Panc1 (cell line): Measurements from ENCODE around the gene BTBD18. TPM values are rescaled to one million over a fixed set of nuclear protein-coding genes. Genes with fewer than 3 reads are reported as not detected.

Experiments
- ATAC-seq: fragments of 200-7000 bp; cut with Tn5 transposase; 2 replicates; pipeline ENCODE4 v1.9.1; 2020; ENCODE audit warnings: mild to moderate bottlenecking, moderate library complexity
- BruUV-seq: library from RNA; stranded (reverse); fragments of 400-500 nt; replicated peaks from 2 replicates; lab custom pipeline; 2021; lab: Mats Ljungman, UMichigan
- CTCF ChIA-PET: fragments of 300-600 bp; sonication (Branson Sonifier 250); formaldehyde crosslinking; loops from one replicate; lab custom pipeline; 2022; ENCODE audit warnings: antibody characterized with exemption; lab: Charles Lee
- POLR2A ChIA-PET: fragments of 300-600 bp; sonication (Branson Sonifier 250); formaldehyde crosslinking; loops from one replicate; lab custom pipeline; 2022; ENCODE audit warnings: antibody characterized with exemption; lab: Charles Lee
- DNase-seq: peaks from one replicate; pipeline ENCODE4 v3.0.0-alpha.2; 2010; ENCODE audit warnings: low read depth, low spot score
- H3K27ac ChIP-seq: 2 replicates; pipeline ENCODE4 v1.5.1; 2011; ENCODE audit warnings: mild to moderate bottlenecking, low read length, inconsistent platforms
- H3K27me3 ChIP-seq: fragments of 200-500 bp; sonication (Bioruptor generic); 2 replicates; pipeline ENCODE4 v1.6.0; 2014; ENCODE audit warnings: low read length, inconsistent platforms; ENCODE audit not compliant: control insufficient read depth, insufficient read depth
- H3K36me3 ChIP-seq: fragments of 200-500 bp; sonication (Bioruptor generic); 2 replicates; pipeline ENCODE4 v1.5.1; 2014; ENCODE audit warnings: inconsistent platforms, mild to moderate bottlenecking, low read length, moderate library complexity; ENCODE audit not compliant: control insufficient read depth, insufficient read depth
- H3K4me1 ChIP-seq: 2 replicates; pipeline ENCODE4 v1.5.1; 2011; ENCODE audit warnings: inconsistent platforms, mild to moderate bottlenecking, low read length, moderate library complexity; ENCODE audit not compliant: control insufficient read depth, insufficient read depth
- H3K4me3 ChIP-seq, 2 experiments: 2 replicates each; pipeline ENCODE4 v1.5.1; 2011 to 2012; ENCODE audit warnings: low read depth in 2 of 2, low read length in 2 of 2, mild to moderate bottlenecking in 2 of 2, inconsistent platforms in 1 of 2, moderate library complexity in 1 of 2
- H3K9me3 ChIP-seq: fragments of 200-500 bp; sonication (Bioruptor generic); 2 replicates; pipeline ENCODE4 v1.5.1; 2014; ENCODE audit warnings: low read depth, mild to moderate bottlenecking, inconsistent platforms, low read length, moderate library complexity; ENCODE audit not compliant: control insufficient read depth, insufficient read depth
- POLR2AphosphoS5 ChIP-seq: IDR thresholded peaks from 2 replicates; pipeline ENCODE4 v1.6.1; 2012; ENCODE audit warnings: mild to moderate bottlenecking, low read depth, low read length, moderate library complexity
- SIN3A ChIP-seq: IDR thresholded peaks from 2 replicates; pipeline ENCODE4 v1.6.1; 2012; ENCODE audit warnings: low read depth, mild to moderate bottlenecking, low read length, moderate library complexity, borderline replicate concordance; ENCODE audit not compliant: insufficient read depth
- TCF7L2 ChIP-seq: IDR thresholded peaks from 2 replicates; pipeline ENCODE4 v1.6.1; 2011; ENCODE audit warnings: mild to moderate bottlenecking, low read depth, low read length, inconsistent platforms
- in situ Hi-C: cut with HindIII; loops from 2 replicates; pipeline ENCODE4 v1.10.0; 2016; ENCODE audit warnings: low sequenced_read_pairs, low pct_unique_long_range_greater_than_20kb
- intact Hi-C: fragments of 100-400 bp; cut with micrococcal nuclease; formaldehyde crosslinking; loops from one replicate; pipeline ENCODE4 v1.10.0; 2022; ENCODE audit not compliant: unreplicated experiment
- total RNA-seq: library from RNA; stranded (reverse); gene quantifications from one replicate; pipeline ENCODE4 v1.2.1, GENCODE V29; 2021; ENCODE audit not compliant: unreplicated experiment
- TF ChIP-seq, protein P1 (sequence below), 2 experiments: IDR thresholded peaks; 2 replicates each; pipeline ENCODE4 v1.6.1; 2011 to 2012; ENCODE audit warnings: low read depth in 2 of 2, control low read depth in 1 of 2, low read length in 1 of 2, mild to moderate bottlenecking in 1 of 2, moderate library complexity in 1 of 2; ENCODE audit not compliant: insufficient read depth in 1 of 2
- TF ChIP-seq, protein P2 (sequence below): fragments of 450-650 bp; IDR thresholded peaks from 2 replicates; pipeline ENCODE4 v1.5.1; 2017; ENCODE audit warnings: mild to moderate bottlenecking

BTBD18 gene
- total RNA-seq, 1 experiment from 2014 or later: not detected

DNA sequence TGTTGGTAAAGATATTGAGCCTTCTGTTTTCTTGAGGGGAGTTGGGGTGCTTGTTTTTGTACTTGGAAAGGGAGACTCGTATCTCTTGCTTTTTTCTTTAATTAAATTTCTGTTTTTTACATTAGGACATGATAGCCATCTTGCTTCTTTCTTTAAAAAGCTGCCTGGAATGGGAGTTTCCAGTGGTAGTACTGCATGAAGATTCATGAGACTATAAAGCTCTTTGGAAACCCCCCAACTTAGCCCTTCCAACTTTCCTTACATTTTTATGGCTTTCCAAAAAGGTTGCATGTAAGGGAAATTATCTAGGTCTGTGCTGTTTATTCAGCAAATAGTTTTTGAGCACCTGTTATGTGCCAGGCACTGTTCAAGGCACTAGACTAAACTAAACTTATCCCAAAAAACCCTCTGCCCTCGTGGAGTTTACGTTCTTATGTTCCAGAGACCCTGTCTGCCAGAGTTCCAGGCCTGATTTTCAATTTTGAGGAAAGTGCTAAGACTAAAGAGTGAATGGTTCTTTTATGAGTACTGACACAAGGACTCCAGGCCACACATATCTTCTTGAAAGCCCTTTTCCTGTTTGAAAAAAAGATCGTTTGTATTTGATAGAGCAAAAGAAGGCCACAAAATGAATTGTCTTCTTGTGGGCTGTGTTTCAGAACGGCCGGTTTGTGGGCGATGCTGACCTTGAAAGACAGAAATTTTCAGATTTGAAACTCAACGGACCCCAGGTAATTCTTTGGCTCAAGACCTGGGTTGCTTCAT lies 41.9 kb upstream of the BTBD18 start:
- Histone ChIP-seq H3K4me3 (no peak overlapping the region), H3K9me3 (no peaks in the 10 kb centered on the region), H3K27me3 (no peaks in the 10 kb centered on the region), H3K4me1 (peaks cover 35% of the 10 kb centered on the region), H3K27ac (peak overlapping the region; percentile 32), H3K36me3 (peaks cover 4% of the 10 kb centered on the region)
- ChIA-PET CTCF (interaction anchor here (0.7 kb wide), 1 partner anchor 15 kb away, joined by 6 read pairs; no protein-coding TSS in a partner anchor), POLR2A (interaction anchor here (0.7 kb wide), 1 partner anchor 280 kb away, joined by 7 read pairs; no protein-coding TSS in a partner anchor)
- in situ Hi-C loops (no loop called here), intact Hi-C loops (no loop called here)
- TF ChIP-seq POLR2AphosphoS5 (no peak), SIN3A (no peak), TCF7L2 (no peak)
- TF ChIP-seq, protein P1, sequence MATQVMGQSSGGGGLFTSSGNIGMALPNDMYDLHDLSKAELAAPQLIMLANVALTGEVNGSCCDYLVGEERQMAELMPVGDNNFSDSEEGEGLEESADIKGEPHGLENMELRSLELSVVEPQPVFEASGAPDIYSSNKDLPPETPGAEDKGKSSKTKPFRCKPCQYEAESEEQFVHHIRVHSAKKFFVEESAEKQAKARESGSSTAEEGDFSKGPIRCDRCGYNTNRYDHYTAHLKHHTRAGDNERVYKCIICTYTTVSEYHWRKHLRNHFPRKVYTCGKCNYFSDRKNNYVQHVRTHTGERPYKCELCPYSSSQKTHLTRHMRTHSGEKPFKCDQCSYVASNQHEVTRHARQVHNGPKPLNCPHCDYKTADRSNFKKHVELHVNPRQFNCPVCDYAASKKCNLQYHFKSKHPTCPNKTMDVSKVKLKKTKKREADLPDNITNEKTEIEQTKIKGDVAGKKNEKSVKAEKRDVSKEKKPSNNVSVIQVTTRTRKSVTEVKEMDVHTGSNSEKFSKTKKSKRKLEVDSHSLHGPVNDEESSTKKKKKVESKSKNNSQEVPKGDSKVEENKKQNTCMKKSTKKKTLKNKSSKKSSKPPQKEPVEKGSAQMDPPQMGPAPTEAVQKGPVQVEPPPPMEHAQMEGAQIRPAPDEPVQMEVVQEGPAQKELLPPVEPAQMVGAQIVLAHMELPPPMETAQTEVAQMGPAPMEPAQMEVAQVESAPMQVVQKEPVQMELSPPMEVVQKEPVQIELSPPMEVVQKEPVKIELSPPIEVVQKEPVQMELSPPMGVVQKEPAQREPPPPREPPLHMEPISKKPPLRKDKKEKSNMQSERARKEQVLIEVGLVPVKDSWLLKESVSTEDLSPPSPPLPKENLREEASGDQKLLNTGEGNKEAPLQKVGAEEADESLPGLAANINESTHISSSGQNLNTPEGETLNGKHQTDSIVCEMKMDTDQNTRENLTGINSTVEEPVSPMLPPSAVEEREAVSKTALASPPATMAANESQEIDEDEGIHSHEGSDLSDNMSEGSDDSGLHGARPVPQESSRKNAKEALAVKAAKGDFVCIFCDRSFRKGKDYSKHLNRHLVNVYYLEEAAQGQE (IDR thresholded peaks at IDR 0.05; ENCODE audit: insufficient read depth in 1 of 2, low read depth in 2 of 2, low read length in 1 of 2): no peak
- TF ChIP-seq, protein P2, sequence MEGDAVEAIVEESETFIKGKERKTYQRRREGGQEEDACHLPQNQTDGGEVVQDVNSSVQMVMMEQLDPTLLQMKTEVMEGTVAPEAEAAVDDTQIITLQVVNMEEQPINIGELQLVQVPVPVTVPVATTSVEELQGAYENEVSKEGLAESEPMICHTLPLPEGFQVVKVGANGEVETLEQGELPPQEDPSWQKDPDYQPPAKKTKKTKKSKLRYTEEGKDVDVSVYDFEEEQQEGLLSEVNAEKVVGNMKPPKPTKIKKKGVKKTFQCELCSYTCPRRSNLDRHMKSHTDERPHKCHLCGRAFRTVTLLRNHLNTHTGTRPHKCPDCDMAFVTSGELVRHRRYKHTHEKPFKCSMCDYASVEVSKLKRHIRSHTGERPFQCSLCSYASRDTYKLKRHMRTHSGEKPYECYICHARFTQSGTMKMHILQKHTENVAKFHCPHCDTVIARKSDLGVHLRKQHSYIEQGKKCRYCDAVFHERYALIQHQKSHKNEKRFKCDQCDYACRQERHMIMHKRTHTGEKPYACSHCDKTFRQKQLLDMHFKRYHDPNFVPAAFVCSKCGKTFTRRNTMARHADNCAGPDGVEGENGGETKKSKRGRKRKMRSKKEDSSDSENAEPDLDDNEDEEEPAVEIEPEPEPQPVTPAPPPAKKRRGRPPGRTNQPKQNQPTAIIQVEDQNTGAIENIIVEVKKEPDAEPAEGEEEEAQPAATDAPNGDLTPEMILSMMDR: no peak
- DNase-seq (no peak), ATAC-seq (no peak)
- TSS peak; percentile 4 for BruUV-seq

DNA sequence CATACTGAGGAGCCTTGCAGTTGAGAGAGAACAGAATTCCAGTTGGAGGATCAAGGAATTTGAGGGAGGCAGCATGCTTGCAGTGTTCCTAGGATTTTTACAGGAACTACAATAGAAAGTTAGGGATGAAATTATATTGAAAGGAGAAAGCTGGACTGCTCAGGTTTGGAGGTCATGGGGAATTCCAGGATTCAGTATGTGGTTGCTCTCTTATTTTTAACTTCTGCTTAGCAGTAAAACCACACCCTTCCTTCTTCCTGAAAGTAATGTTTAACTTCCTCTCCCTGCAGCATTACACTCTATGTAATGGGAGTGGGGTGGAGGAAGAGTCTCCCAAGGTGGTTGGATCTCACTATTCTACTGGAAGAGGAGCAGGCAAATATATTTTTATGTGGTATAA lies 41.3 kb upstream of the BTBD18 start:
- in situ Hi-C loops: no loop called here
- DNase-seq (no peak), ATAC-seq (peak; percentile 57)
- Histone ChIP-seq H3K9me3 (no peaks in the 10 kb centered on the region), H3K27ac (peak overlapping the region; percentile 32), H3K4me3 (no peak overlapping the region), H3K4me1 (peaks cover 37% of the 10 kb centered on the region), H3K27me3 (no peaks in the 10 kb centered on the region), H3K36me3 (peaks cover 4% of the 10 kb centered on the region)
- intact Hi-C loops: no loop called here
- POLR2A ChIA-PET: interaction anchor here (0.7 kb wide), 1 partner anchor 280 kb away, joined by 7 read pairs; no protein-coding TSS in a partner anchor
- TF ChIP-seq, protein P2: no peak
- TF ChIP-seq, protein P1 (IDR thresholded peaks at IDR 0.05; ENCODE audit: insufficient read depth in 1 of 2, low read depth in 2 of 2, low read length in 1 of 2): no peak
- no TSS peak for BruUV-seq
- CTCF ChIA-PET: interaction anchor here (0.7 kb wide), 1 partner anchor 14 kb away, joined by 6 read pairs; no protein-coding TSS in a partner anchor
